ENCODE data around the gene TMEM86B.
"Not testable (repeated sequence)": the region's sequence is repeated elsewhere in the genome, so short reads cannot be mapped to it uniquely, and the experiment has no call there.

The TMEM86B gene

DNA sequence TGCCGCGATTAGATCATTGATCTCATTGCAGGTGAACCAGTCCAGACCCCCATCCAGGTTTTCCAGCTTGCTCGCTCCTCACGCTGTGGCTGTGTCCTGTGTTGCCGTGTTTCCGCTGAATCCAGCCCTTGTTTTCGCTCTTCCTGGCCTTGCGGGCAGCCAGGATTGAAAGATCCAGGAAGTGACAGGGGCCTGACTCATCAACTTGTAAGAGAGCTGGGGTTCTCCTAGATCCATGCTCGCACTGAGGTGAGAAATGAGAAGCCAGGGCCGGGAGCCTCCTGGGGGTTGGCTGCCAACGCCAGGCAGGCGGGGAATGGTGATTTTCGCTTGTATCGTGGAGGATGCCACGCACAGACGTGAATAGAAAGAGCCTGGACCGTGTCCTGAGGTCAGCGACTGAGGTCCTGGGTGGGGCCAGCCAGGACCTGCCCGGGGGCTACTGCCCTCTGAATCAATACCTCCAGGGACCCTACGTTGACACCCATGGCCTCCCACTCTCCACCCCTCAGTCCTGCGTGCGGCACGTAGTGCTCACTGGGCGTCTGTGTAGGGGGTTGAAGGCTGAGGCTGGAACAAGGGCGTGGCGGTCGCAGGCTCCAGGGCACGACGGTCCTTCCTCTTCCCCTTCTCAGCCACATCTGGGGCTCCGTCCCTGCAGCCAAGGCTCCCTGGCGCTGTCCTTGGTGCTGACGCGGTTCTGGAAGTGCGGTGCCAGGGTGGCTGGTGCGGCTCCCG, 11.9 kb downstream of the TMEM86B start:
- DNase-seq: peak; percentile 37 to 87

GRCh38 chr19:55213547-55213946, 15.0 kb downstream of the TMEM86B start:
- DNase-seq: no peak

GRCh38 chr19:55212447-55212846, 16.1 kb downstream of the TMEM86B start:
- no peak for DNase-seq

DNA sequence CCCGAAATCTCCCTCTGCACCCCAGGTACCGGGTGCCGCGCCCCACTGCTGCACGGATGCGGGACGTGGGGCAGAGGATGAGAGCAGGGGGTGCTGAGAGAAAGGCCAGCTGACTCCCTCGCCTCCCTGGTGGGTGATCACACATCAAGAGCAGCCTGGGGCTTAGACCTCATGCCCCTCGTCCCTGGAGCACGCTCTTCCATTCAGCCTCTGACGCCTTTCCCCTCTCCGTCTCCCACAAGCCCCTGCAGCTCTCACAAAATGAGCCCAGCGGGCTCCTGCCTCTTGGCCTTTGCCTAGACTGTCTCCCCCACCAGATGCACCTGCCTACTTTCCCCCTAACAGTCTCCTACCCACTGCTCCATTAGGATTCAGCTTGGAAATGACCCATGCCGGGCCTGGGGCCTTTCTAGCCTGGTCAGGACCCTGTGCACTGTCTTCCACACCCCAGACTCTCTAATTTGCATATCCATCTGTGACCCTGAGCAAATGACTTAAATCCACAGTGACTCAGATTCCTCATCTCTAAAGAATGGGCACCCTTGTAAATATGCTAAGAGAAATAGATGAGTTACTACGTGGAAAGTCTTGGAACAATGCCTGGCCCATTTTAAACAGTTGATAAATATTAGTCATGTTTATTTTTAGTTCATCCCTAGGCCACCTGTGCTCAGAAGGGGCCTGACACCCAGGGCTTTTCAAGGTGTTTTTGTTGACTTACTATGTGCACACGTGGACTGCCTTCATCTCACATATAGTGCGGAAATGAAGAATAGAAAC, 18.7 kb downstream of the TMEM86B start:
- DNase-seq: no peak

GRCh38 chr19:55208880-55209692, 19.5 kb downstream of the TMEM86B start, which contains the start of gene PTPRH:
TSS of gene PTPRH (minus strand) at chr19:55209501. CDS start at chr19:55209433, 68 bp downstream.
- DNase-seq: no peak

DNA sequence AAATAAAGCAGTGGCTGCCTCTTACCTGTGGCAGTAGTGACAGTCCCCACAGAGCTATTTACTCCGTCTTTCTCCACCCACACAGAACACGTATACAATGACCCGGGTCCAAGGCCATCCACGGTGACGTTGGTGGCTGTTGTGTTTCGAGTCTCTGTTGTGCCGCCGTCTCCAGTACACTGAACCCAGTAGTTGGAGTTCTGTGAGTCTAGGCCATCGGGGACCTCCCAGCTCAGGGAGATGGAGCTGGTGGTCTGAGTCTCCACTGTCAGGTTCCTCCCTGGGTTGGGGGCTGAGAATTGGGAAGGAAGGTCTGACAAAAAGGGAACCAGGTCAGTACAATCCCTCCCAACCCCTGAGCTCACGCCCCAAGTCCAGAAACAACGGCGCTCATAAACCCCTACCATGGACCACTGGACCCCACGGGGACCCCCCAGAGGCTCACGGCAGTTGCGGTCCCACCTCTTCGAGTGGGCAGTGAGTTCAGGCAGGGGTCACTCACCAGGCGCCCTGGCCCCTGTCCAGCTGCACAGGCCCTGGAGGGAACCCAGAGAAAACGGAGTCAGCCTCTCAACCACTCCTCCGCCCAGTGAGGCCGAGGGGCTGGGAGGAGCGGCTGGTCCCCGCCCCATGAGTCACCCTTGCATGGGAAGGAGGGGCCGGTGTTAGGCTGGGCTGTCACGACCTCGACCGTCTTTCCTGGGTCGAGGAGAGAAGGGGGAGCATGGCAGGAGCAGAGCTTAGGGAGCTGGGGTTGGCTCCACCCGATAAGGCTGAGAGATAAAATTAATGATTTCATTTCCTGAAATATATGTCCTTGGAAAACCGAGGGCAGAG, 21.7 kb downstream of the TMEM86B start:
- DNase-seq: no peak

GRCh38 chr19:55202199-55202598, 26.4 kb downstream of the TMEM86B start:
- DNase-seq: not testable (repeated sequence)

DNA sequence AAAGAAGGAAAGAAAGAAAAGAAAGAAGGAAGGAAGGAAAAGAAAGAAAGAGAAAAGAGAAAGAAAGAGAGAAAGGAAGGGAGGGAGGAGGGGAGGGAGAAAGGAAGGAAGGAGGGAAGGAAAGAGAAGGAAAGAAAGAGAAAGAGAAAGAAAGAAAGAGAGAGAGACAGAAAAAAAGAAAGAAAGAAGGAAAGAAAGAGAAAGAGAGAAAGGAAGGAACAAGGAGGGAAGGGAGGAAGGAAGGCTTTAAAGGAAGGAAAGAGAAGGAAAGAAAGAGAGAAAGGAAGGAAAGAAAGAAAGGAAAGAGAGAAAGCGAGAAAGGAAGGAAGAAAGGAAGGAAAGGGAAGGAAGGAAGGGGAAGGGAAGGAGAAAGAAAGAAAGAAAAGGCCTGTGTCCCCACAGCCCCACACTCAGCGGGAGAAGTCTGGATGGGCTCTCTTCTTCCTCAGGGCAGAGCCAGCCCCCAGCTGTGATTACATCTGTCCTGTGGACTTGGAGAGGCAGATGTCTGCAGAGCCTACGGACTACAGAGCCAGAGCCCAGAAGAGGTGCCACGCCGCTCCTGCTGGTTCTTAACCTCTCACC, 28.9 kb downstream of the TMEM86B start:
- no peak for DNase-seq

- no peak for DNase-seq
Observed at GRCh38 chr19:55198651-55199050, 29.9 kb downstream of the TMEM86B start.

DNA sequence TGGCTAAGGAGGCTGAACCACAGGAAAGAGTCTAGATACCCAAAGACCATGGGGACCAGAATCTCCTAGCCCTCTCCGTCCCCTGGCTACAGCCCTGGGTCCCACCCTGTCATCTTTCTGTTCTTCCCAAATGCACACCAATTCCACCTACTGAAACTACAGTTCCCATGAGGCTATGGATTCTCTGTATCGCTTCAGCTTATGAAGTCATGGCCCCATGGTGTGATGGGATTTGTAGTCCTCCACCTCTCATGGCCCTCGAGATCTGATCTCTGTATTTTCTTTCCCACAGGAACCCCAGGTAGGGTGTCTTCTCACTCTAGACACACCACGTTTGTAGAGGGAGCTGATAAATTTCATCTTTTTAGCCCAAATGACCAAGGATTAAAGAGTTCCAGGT, 31.0 kb downstream of the TMEM86B start:
- DNase-seq: no peak

GRCh38 chr19:55196803-55197202, 31.8 kb downstream of the TMEM86B start:
- no peak for DNase-seq

DNA sequence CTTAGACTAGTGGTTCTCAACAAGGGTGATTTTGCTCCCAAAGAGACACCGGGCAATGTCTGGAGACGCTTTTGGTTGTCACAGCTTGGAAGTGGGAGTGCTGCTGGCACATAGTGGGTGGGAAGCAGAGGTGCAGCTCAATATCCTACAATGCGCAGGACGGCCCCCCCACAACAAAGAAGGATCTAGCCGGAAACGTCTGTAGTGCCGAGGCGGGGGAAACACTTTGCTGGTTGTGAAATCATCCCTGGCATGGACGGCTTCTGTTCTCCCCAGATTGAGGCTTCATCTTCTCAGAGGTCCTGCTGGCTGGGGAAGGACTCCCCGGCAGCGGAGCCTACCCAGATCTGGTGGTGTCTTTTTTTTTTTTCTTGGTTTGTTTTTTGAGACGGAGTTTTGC, 35.1 kb downstream of the TMEM86B start:
- no peak for DNase-seq

DNA sequence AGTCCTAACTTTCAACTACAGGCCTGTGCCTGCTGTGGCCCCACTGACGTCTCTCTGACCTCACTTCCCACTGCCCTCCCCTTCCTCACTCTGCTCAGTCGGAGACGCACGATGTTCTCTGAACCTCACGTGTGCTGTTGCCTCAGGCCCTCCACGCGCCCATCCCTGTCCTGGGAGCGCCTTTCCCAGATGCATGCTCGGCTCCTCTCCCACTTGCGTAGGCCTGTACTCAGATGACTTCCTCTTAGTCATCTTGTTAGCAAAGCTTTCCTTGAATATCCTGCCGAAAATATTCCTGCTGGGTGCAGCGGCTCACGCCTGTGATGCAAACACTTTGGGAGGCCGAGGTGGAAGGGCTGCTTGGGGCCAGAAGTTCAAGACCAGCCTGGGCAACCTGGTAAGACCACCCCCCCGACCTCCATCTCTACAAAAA, 39.1 kb downstream of the TMEM86B start:
- no peak for DNase-seq

DNA sequence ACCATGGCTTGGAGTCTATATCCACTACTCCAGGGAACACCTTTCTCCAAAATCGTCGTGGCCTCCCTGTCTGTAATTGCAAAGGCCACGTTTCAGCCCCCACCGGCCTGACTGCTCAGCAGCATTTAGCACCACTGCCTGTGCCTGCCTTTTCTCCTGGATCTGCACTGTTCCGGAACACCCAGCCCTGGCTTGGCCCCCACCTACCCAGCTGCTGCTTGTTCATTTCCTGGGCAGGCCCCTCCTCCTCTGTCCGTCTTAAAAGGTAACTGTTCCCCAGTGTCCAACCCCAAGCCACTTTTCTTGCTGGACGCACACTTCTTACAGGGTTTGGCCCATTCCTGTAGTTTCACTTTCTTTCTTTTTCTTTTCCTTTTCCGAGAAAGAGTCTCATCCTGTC, 39.9 kb downstream of the TMEM86B start:
- no peak for DNase-seq

- DNase-seq: no peak
Observed at GRCh38 chr19:55186080-55186479, 42.5 kb downstream of the TMEM86B start.

GRCh38 chr19:55181740-55182139, 46.8 kb downstream of the TMEM86B start:
- DNase-seq: no peak

DNA sequence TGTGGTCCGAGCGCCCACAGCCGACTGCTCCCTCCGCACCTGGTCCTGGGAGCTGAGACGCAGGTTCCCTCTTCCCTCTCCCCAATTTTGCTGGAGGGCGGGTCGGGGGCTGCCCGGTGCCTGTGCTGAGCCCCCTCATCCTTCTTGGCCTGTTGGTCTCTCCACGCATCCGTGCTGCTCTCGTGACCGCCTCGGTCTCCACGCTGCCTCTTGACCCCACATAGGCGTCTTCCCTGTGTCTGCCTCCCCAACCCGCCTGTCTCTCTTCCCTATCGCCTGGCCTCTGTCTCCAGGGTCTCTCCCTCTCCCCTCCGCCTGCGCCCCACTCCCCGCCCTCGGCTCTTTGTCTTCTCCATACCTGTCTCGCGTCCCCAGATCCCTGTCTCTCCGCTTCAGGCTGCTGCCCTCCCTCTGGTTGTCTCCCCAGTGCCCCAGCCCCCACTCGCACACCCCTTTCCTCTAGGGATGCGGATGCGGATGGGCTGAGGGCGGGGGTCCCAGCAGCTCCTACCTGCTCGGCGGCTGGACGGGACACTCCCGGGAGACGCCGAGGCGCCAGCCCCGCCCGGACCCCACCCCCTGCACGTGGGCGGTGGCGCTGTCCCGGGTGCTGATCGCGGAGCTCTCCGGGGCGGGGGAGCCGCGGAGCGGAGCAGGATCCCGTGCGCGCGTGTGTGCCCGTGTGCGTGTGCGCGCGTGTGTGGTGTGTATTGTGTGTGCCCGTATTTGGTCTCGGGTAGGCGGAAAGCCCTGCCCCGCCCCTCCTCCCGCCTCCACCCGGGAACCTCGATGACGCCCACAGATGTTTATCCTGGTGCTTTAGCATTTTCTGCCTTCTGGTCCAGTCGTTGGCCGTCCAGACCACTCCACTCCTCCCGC, 48.7 kb downstream of the TMEM86B start, which contains the start of gene SYT5:
SYT5 (minus strand) TSS at position 684 of the 879 bp plus-strand sequence. CDS start 1,248 bp downstream, outside the sequence.
- DNase-seq: no peak

- peak; percentile 72 to 81 for DNase-seq
Observed at GRCh38 chr19:55178781-55179599, 49.6 kb downstream of the TMEM86B start.
